ENCODE data around the gene MICU1. TPM values are rescaled to one million over a fixed set of nuclear protein-coding genes. Genes with fewer than 3 reads are reported as not detected.
A peak's percentile ranks its signal among the peaks of the same experiment; 100 is the strongest.
"Not testable (repeated sequence)": the region's sequence is repeated elsewhere in the genome, so short reads cannot be mapped to it uniquely, and the experiment has no call there.

MICU1 gene
- total RNA-seq, 1 experiment from 2014 or later = 26.7 TPM

- no peak for DNase-seq (ENCODE audit: low read depth)
Observed at GRCh38 chr10:72386916-72387586, 238.8 kb downstream of the MICU1 start.

- DNase-seq (ENCODE audit: low read depth) = no peak
Observed at GRCh38 chr10:72385724-72386123, 240.2 kb downstream of the MICU1 start.

- DNase-seq (ENCODE audit: low read depth) = not testable (repeated sequence)
Observed at GRCh38 chr10:72384982-72385381, 240.9 kb downstream of the MICU1 start.

GRCh38 chr10:72379776-72380175, 246.1 kb downstream of the MICU1 start:
- DNase-seq (ENCODE audit: low read depth) = no peak

GRCh38 chr10:72379062-72379461, 246.8 kb downstream of the MICU1 start:
- DNase-seq (ENCODE audit: low read depth) = no peak

GRCh38 chr10:72375585-72375984, 250.3 kb downstream of the MICU1 start:
- no peak for DNase-seq (ENCODE audit: low read depth)

- DNase-seq (ENCODE audit: low read depth) = no peak
Observed at GRCh38 chr10:72375173-72375572, 250.7 kb downstream of the MICU1 start.

GRCh38 chr10:72370201-72370722, 255.6 kb downstream of the MICU1 start:
- DNase-seq (ENCODE audit: low read depth) = peak; percentile 7

GRCh38 chr10:72367301-72367960, 258.4 kb downstream of the MICU1 start:
- DNase-seq (ENCODE audit: low read depth) = no peak

GRCh38 chr10:72365106-72365895, 260.6 kb downstream of the MICU1 start:
- no peak for DNase-seq (ENCODE audit: low read depth)

GRCh38 chr10:72364239-72364777, 261.6 kb downstream of the MICU1 start:
- peak; percentile 86 for DNase-seq (ENCODE audit: low read depth)

- no peak for DNase-seq (ENCODE audit: low read depth)
Observed at GRCh38 chr10:72356987-72357386, 268.9 kb downstream of the MICU1 start.

- DNase-seq (ENCODE audit: low read depth) = no peak
Observed at GRCh38 chr10:72356115-72356514, 269.8 kb downstream of the MICU1 start.

- DNase-seq (ENCODE audit: low read depth) = no peak
Observed at GRCh38 chr10:72355214-72355555, 270.7 kb downstream of the MICU1 start.

GRCh38 chr10:72354356-72355213, 271.3 kb downstream of the MICU1 start, which contains the start of gene DNAJB12:
DNAJB12 (minus strand) TSS chr10:72354919; CDS start chr10:72354897, 22 bp downstream.
- DNase-seq (ENCODE audit: low read depth) = peak; percentile 91

GRCh38 chr10:72353965-72354355, 271.9 kb downstream of the MICU1 start:
- DNase-seq (ENCODE audit: low read depth) = no peak

- no peak for DNase-seq (ENCODE audit: low read depth)
Observed at GRCh38 chr10:72353028-72353964, 272.6 kb downstream of the MICU1 start.

- DNase-seq (ENCODE audit: low read depth) = no peak
Observed at GRCh38 chr10:72351479-72351878, 274.4 kb downstream of the MICU1 start.

- no peak for DNase-seq (ENCODE audit: low read depth)
Observed at GRCh38 chr10:72349438-72349837, 276.4 kb downstream of the MICU1 start.

- no peak for DNase-seq (ENCODE audit: low read depth)
Observed at GRCh38 chr10:72348282-72348681, 277.6 kb downstream of the MICU1 start.
